ENCODE data around the gene RTF2.

GRCh38 chr20:56463428-56463827 lies 5.0 kb upstream of the RTF2 start:
- TF ChIP-seq CTCF (conservative IDR thresholded peaks at IDR 0.05; ENCODE audit: low read length) (no peak), EZH2phosphoT487 (IDR thresholded peaks at IDR 0.05; ENCODE audit: borderline replicate concordance, low read depth, low read length) (no peak)

Data from OCI-LY7 (cell line).